ENCODE data around the gene MYNN. TPM values are rescaled to one million over a fixed set of nuclear protein-coding genes. Genes with fewer than 3 reads are reported as not detected.

Gene MYNN
- total RNA-seq, 5 donors from 2014 or later (not counting 1 experiment from before 2014, with no cell fraction given): 15.1 to 20.3 (median 17.6) TPM

GRCh38 chr3:169750665-169751064 lies 22.5 kb upstream of the MYNN start:
- peaks cover 0 to 6% of the 10 kb centered on the region in 2 experiments for H3K27me3 ChIP-seq (replicated peaks in 1 of 2; ENCODE audit: control insufficient read depth in 2 of 2, extremely low read depth in 1 of 2, insufficient read depth in 2 of 2, low read length in 1 of 2)
- Mint-ChIP-seq H3K27ac (no peak overlapping the region), H3K36me3 (no peaks in the 10 kb centered on the region), H3K9me3 (no peaks in the 10 kb centered on the region), H3K27me3 (peaks cover 36 to 39% of the 10 kb centered on the region in 2 donors), H3K4me1 (peaks cover 0 to 9% (median 6%) of the 10 kb centered on the region in 3 donors), H3K4me3 (no peak overlapping the region)
- no peak overlapping the region for H3K4me3 ChIP-seq (ENCODE audit: control insufficient read depth in 1 of 2, extremely low read depth in 1 of 2, low read length in 1 of 2)
- ATAC-seq (replicated peaks in 1 of 4): no peak
- 100% methylated on average over 1 of the region's 2 CpGs for WGBS (ENCODE audit: insufficient coverage)
- ChIA-PET CTCF (interaction anchor here in 1 of 2 donors (0.5 kb wide), 1 partner anchor 297 kb away, joined by 5 read pairs; no protein-coding TSS in a partner anchor), POLR2A (no interaction called here)
- H3K27ac ChIP-seq (ENCODE audit: low read length): no peak overlapping the region
- no peak for DNase-seq
- H3K9me3 ChIP-seq: no peaks in the 10 kb centered on the region
- no peaks in the 10 kb centered on the region for H3K4me1 ChIP-seq (ENCODE audit: control insufficient read depth in 1 of 2, extremely low read depth in 1 of 2, insufficient read depth in 2 of 2, low read length in 2 of 2)
- H3K36me3 ChIP-seq (ENCODE audit: control insufficient read depth in 2 of 2, extremely low read depth in 1 of 2, insufficient read depth in 1 of 2, low read length in 1 of 2): no peaks in the 10 kb centered on the region

DNA sequence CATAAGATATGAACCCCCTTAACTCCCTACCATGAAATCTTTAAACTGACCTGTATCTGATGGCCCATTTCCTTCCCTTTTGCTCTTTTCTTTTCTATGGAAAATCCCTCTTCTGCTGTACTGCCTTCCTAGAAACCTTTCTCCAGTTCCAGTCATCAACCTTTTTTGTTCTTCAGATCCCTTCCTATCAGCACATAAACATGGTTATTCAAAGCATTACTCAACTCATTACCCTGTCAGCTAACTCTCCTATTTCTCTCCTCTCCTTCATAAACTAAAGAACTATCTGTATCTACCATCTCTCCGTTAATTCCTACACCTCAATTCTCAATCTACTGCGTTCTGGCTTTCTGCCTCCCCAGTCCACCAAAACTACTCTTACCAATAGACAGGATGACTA lies 21.3 kb upstream of the MYNN start:
- no peaks in the 10 kb centered on the region for H3K9me3 Mint-ChIP-seq
- Histone ChIP-seq H3K4me3 (ENCODE audit: control insufficient read depth in 1 of 2, extremely low read depth in 1 of 2, low read length in 1 of 2) (no peak overlapping the region), H3K36me3 (ENCODE audit: control insufficient read depth in 2 of 2, extremely low read depth in 1 of 2, insufficient read depth in 1 of 2, low read length in 1 of 2) (no peaks in the 10 kb centered on the region), H3K27ac (ENCODE audit: low read length) (no peak overlapping the region), H3K27me3 (replicated peaks in 1 of 2; ENCODE audit: control insufficient read depth in 2 of 2, extremely low read depth in 1 of 2, insufficient read depth in 2 of 2, low read length in 1 of 2) (peaks cover 0 to 6% of the 10 kb centered on the region in 2 experiments), H3K9me3 (no peaks in the 10 kb centered on the region), H3K4me1 (ENCODE audit: control insufficient read depth in 1 of 2, extremely low read depth in 1 of 2, insufficient read depth in 2 of 2, low read length in 2 of 2) (no peaks in the 10 kb centered on the region)
- peaks cover 0 to 9% (median 6%) of the 10 kb centered on the region in 3 donors for H3K4me1 Mint-ChIP-seq
- CTCF ChIA-PET: no interaction called here
- ATAC-seq (replicated peaks in 1 of 4) (no peak), DNase-seq (no peak)
- no peak overlapping the region for H3K27ac Mint-ChIP-seq
- POLR2A ChIA-PET: interaction anchor here in 1 of 2 donors (0.7 kb wide), 1 partner anchor 10 kb away, joined by 4 read pairs; no protein-coding TSS in a partner anchor
- H3K27me3 Mint-ChIP-seq: peaks cover 24 to 35% of the 10 kb centered on the region in 2 donors
- no peak overlapping the region for H3K4me3 Mint-ChIP-seq
- H3K36me3 Mint-ChIP-seq: no peaks in the 10 kb centered on the region
- no CpG with 5 or more reads among the region's 2 CpGs for WGBS (ENCODE audit: insufficient coverage)

DNA sequence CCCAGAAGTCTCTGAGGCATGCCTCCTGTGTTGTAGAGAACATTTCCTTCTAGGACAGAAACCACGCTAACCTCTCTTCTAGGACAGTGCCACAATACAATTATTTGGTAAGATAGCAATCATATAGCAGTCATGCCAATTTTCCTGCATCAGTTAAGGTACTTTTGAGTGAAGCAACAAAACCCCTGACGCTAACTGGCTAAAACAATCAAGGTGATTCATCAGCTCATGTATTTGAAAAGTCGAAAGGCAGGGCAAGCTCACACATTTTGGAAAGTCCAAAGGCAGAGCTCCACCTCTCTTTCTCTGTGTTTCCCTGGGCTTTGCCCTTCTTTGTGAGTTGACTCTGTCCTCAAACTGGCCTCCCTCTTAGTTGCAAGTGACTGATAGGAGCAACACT lies 18.5 kb upstream of the MYNN start:
- H3K9me3 ChIP-seq: no peaks in the 10 kb centered on the region
- no peak overlapping the region for H3K4me3 Mint-ChIP-seq
- ChIA-PET POLR2A (no interaction called here), CTCF (interaction anchor here in 1 of 2 donors (0.5 kb wide), 1 partner anchor 1235 kb away, joined by 4 read pairs; no protein-coding TSS in a partner anchor)
- no peak overlapping the region for H3K27ac ChIP-seq (ENCODE audit: low read length)
- no peaks in the 10 kb centered on the region for H3K36me3 Mint-ChIP-seq
- peaks cover 0 to 10% of the 10 kb centered on the region in 2 experiments for H3K4me1 ChIP-seq (ENCODE audit: control insufficient read depth in 1 of 2, extremely low read depth in 1 of 2, insufficient read depth in 2 of 2, low read length in 2 of 2)
- H3K9me3 Mint-ChIP-seq: no peaks in the 10 kb centered on the region
- ATAC-seq (replicated peaks in 1 of 4) (no peak), DNase-seq (no peak)
- H3K27me3 ChIP-seq (replicated peaks in 1 of 2; ENCODE audit: control insufficient read depth in 2 of 2, extremely low read depth in 1 of 2, insufficient read depth in 2 of 2, low read length in 1 of 2): peaks cover 0 to 1% of the 10 kb centered on the region in 2 experiments
- no peak overlapping the region for H3K27ac Mint-ChIP-seq
- H3K36me3 ChIP-seq (ENCODE audit: control insufficient read depth in 2 of 2, extremely low read depth in 1 of 2, insufficient read depth in 1 of 2, low read length in 1 of 2): no peaks in the 10 kb centered on the region
- WGBS (ENCODE audit: insufficient coverage): 94% methylated on average over 2 of the region's 3 CpGs
- H3K4me1 Mint-ChIP-seq: peaks cover 12 to 15% (median 13%) of the 10 kb centered on the region in 3 donors
- no peak overlapping the region for H3K4me3 ChIP-seq (ENCODE audit: control insufficient read depth in 1 of 2, extremely low read depth in 1 of 2, low read length in 1 of 2)
- H3K27me3 Mint-ChIP-seq: peaks cover 7 to 17% of the 10 kb centered on the region in 2 donors

DNA sequence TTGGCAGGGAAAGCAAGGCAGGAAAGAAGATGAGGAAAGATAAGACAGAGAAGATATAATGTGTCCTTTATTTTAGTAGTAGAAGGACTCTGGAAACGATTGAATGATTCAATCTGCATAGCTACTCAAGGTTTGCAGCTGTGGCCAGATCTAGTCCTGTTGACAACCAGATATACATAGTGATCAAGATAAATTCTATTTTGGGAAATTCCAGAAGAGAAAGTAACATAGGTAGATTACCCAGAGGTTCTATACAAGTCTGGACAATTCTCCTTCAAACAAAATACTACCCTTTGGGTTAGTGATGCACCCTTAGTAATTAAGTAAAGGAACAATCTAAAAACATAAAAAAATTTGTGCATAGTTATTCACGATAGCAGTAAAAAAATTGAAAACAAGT lies 17.7 kb upstream of the MYNN start:
- ATAC-seq (replicated peaks in 1 of 4) (no peak), DNase-seq (no peak)
- peaks cover 0 to 12% of the 10 kb centered on the region in 2 experiments for H3K4me1 ChIP-seq (ENCODE audit: control insufficient read depth in 1 of 2, extremely low read depth in 1 of 2, insufficient read depth in 2 of 2, low read length in 2 of 2)

DNA sequence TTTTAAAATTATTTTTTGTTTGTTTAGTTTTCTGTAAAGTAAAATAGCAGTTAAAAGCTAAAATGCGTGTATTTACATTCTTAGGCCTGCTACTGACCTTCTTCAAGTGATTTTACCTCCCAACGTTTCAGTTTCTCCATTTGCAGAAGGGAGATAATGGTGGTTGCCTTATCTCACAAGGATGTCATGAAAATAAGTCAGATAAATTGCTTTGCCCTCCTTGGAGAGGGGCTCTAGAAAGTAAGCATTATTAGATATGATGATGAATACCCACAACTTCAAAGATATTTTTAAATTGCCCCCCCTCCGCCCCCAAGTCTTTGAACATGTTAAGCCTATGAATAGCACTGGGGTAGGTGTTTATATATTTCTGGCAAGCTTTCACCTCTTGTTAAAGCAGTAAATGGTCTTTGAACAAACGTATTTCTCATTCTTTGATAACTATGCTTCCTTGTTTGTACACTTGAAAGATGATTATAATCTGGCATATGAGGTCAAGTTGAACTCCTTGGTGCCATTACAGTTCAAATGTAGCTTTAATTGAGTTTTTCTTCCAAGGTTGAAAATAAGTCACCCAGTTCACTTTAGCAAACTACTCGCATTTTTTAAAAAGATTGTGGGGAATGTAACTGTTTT lies 14.7 kb upstream of the MYNN start:
- ATAC-seq (replicated peaks in 1 of 4): no peak
- Histone ChIP-seq H3K27me3 (replicated peaks in 1 of 2; ENCODE audit: control insufficient read depth in 2 of 2, extremely low read depth in 1 of 2, insufficient read depth in 2 of 2, low read length in 1 of 2) (no peaks in the 10 kb centered on the region), H3K4me1 (ENCODE audit: control insufficient read depth in 1 of 2, extremely low read depth in 1 of 2, insufficient read depth in 2 of 2, low read length in 2 of 2) (peaks cover 6 to 16% of the 10 kb centered on the region in 2 experiments), H3K9me3 (no peaks in the 10 kb centered on the region), H3K4me3 (ENCODE audit: control insufficient read depth in 1 of 2, extremely low read depth in 1 of 2, low read length in 1 of 2) (no peak overlapping the region), H3K27ac (ENCODE audit: low read length) (no peak overlapping the region), H3K36me3 (ENCODE audit: control insufficient read depth in 2 of 2, extremely low read depth in 1 of 2, insufficient read depth in 1 of 2, low read length in 1 of 2) (no peaks in the 10 kb centered on the region)
- H3K27ac Mint-ChIP-seq: peak overlapping the region in 1 of 2 donors; percentile 23
- POLR2A ChIA-PET: no interaction called here
- DNase-seq: no peak
- WGBS (ENCODE audit: insufficient coverage): no CpG with 5 or more reads among the region's 5 CpGs
- peaks cover 0 to 5% of the 10 kb centered on the region in 2 donors for H3K27me3 Mint-ChIP-seq
- no peak overlapping the region for H3K4me3 Mint-ChIP-seq
- no peaks in the 10 kb centered on the region for H3K9me3 Mint-ChIP-seq
- peaks cover 17 to 25% (median 18%) of the 10 kb centered on the region in 3 donors for H3K4me1 Mint-ChIP-seq
- CTCF ChIA-PET: interaction anchor here in 1 of 2 donors (0.5 to 0.7 kb wide), 2 partner anchors 13 to 295 kb away, joined by 5 to 8 read pairs; no protein-coding TSS in a partner anchor
- H3K36me3 Mint-ChIP-seq: no peaks in the 10 kb centered on the region

More for the DNA sequence above, 17.7 kb upstream of the MYNN start:
- H3K27ac Mint-ChIP-seq: no peak overlapping the region
- H3K36me3 Mint-ChIP-seq: no peaks in the 10 kb centered on the region
- H3K4me3 Mint-ChIP-seq: no peak overlapping the region
- no peaks in the 10 kb centered on the region for H3K27me3 ChIP-seq (replicated peaks in 1 of 2; ENCODE audit: control insufficient read depth in 2 of 2, extremely low read depth in 1 of 2, insufficient read depth in 2 of 2, low read length in 1 of 2)
- no peaks in the 10 kb centered on the region for H3K9me3 Mint-ChIP-seq
- no peaks in the 10 kb centered on the region for H3K36me3 ChIP-seq (ENCODE audit: control insufficient read depth in 2 of 2, extremely low read depth in 1 of 2, insufficient read depth in 1 of 2, low read length in 1 of 2)
- peaks cover 13 to 17% (median 13%) of the 10 kb centered on the region in 3 donors for H3K4me1 Mint-ChIP-seq
- no peak overlapping the region for H3K27ac ChIP-seq (ENCODE audit: low read length)
- no CpG with 5 or more reads among the region's 2 CpGs for WGBS (ENCODE audit: insufficient coverage)
- peaks cover 7 to 14% of the 10 kb centered on the region in 2 donors for H3K27me3 Mint-ChIP-seq
- POLR2A ChIA-PET: no interaction called here
- no peak overlapping the region for H3K4me3 ChIP-seq (ENCODE audit: control insufficient read depth in 1 of 2, extremely low read depth in 1 of 2, low read length in 1 of 2)
- H3K9me3 ChIP-seq: no peaks in the 10 kb centered on the region
- CTCF ChIA-PET: no interaction called here

- H3K36me3 Mint-ChIP-seq: no peaks in the 10 kb centered on the region
- H3K27ac ChIP-seq (ENCODE audit: low read length): peak overlapping the region; percentile 34
- no peaks in the 10 kb centered on the region for H3K27me3 ChIP-seq (replicated peaks in 1 of 2; ENCODE audit: control insufficient read depth in 2 of 2, extremely low read depth in 1 of 2, insufficient read depth in 2 of 2, low read length in 1 of 2)
- no peak overlapping the region for H3K4me3 ChIP-seq (ENCODE audit: control insufficient read depth in 1 of 2, extremely low read depth in 1 of 2, low read length in 1 of 2)
- H3K4me1 ChIP-seq (ENCODE audit: control insufficient read depth in 1 of 2, extremely low read depth in 1 of 2, insufficient read depth in 2 of 2, low read length in 2 of 2): peaks cover 13 to 23% of the 10 kb centered on the region in 2 experiments
- H3K9me3 ChIP-seq: no peaks in the 10 kb centered on the region
- H3K4me1 Mint-ChIP-seq: peaks cover 23 to 32% (median 24%) of the 10 kb centered on the region in 3 donors
- H3K4me3 Mint-ChIP-seq: peak overlapping the region in 1 of 3 donors; percentile 8
- no peaks in the 10 kb centered on the region for H3K36me3 ChIP-seq (ENCODE audit: control insufficient read depth in 2 of 2, extremely low read depth in 1 of 2, insufficient read depth in 1 of 2, low read length in 1 of 2)
- DNase-seq (peak in 1 of 35 experiments; percentile 35), ATAC-seq (replicated peaks in 1 of 4) (peak; percentile 56 to 66 (median 62))
- peaks cover 0 to 5% of the 10 kb centered on the region in 2 donors for H3K27me3 Mint-ChIP-seq
- no peaks in the 10 kb centered on the region for H3K9me3 Mint-ChIP-seq
- WGBS (ENCODE audit: insufficient coverage): 0% methylated on average over 1 of the region's 2 CpGs
- POLR2A ChIA-PET: no interaction called here
- CTCF ChIA-PET: interaction anchor here in 1 of 2 donors (0.5 kb wide), 1 partner anchor 13 kb away, joined by 8 read pairs; no protein-coding TSS in a partner anchor
- peak overlapping the region; percentile 41 to 50 for H3K27ac Mint-ChIP-seq
These were observed 13.9 kb upstream of the MYNN start for GRCh38 chr3:169759256-169759655.
